Fibroblast of lung (primary cell): ENCODE data around the gene RHEBL1. TPM values are rescaled to one million over a fixed set of nuclear protein-coding genes. Genes with fewer than 3 reads are reported as not detected.
"Not testable (repeated sequence)": the region's sequence is repeated elsewhere in the genome, so short reads cannot be mapped to it uniquely, and the experiment has no call there.

ENCODE experiments used
- DNase-seq, 2 donors: peaks; one replicate each; pipeline versions ENCODE4 v3.0.0 to v3.0.0-alpha.2; 2010; ENCODE audit warnings: low read depth in 2 of 2
- H2AFZ ChIP-seq: 2 replicates; pipeline ENCODE4 v1.5.1; 2012; ENCODE audit warnings: low read length, control low read depth, inconsistent platforms
- H3K27ac ChIP-seq: 2 replicates; pipeline ENCODE4 v1.5.1; 2011; ENCODE audit warnings: low read length, control low read depth; ENCODE audit not compliant: insufficient read depth
- H3K27me3 ChIP-seq: 2 replicates; pipeline ENCODE4 v1.5.1; 2011; ENCODE audit warnings: mild to moderate bottlenecking, low read length; ENCODE audit not compliant: control insufficient read depth, insufficient read depth
- H3K36me3 ChIP-seq: 2 replicates; pipeline ENCODE4 v1.5.1; 2011; ENCODE audit warnings: low read length; ENCODE audit not compliant: control insufficient read depth, insufficient read depth
- H3K4me1 ChIP-seq: 2 replicates; pipeline ENCODE4 v1.5.1; 2011; ENCODE audit warnings: low read length; ENCODE audit not compliant: control insufficient read depth, insufficient read depth; ENCODE audit errors: extremely low read depth
- H3K4me2 ChIP-seq: 2 replicates; pipeline ENCODE4 v1.5.1; 2011; ENCODE audit warnings: low read length, control low read depth; ENCODE audit not compliant: insufficient read depth; ENCODE audit errors: extremely low read depth
- H3K4me3 ChIP-seq, 4 experiments: fragments of 200-600 bp in 1 of 4; sonication (generic) in 1 of 4; replicated peaks in 1 of 4; 2 replicates each; pipeline ENCODE4 v1.5.1; 2011 to 2016; ENCODE audit warnings: low read length in 4 of 4, low read depth in 3 of 4, mild to moderate bottlenecking in 3 of 4, control low read depth in 2 of 4, inconsistent platforms in 1 of 4, mixed read lengths in 1 of 4; ENCODE audit not compliant: insufficient read depth in 1 of 4; ENCODE audit errors: control extremely low read depth in 1 of 4
- H3K79me2 ChIP-seq: 2 replicates; pipeline ENCODE4 v1.5.1; 2012; ENCODE audit warnings: mild to moderate bottlenecking, low read length, inconsistent platforms; ENCODE audit not compliant: control insufficient read depth, insufficient read depth
- H3K9ac ChIP-seq: 2 replicates; pipeline ENCODE4 v1.5.1; 2011; ENCODE audit warnings: mild to moderate bottlenecking, low read length, control low read depth; ENCODE audit not compliant: insufficient read depth
- H3K9me3 ChIP-seq: 2 replicates; pipeline ENCODE4 v1.5.1; 2012; ENCODE audit warnings: low read depth, low read length; ENCODE audit not compliant: control insufficient read depth, insufficient read depth
- H4K20me1 ChIP-seq: 2 replicates; pipeline ENCODE4 v1.5.1; 2011; ENCODE audit warnings: low read length; ENCODE audit not compliant: control insufficient read depth, insufficient read depth; ENCODE audit errors: extremely low read depth
- CTCF ChIP-seq, 2 donors: IDR thresholded peaks in 1 of 2; conservative IDR thresholded peaks in 1 of 2; 1 replicate in 1 of 2; 2 replicates in 1 of 2; pipeline ENCODE4 v1.5.1; 2011 to 2012; ENCODE audit warnings: low read length in 2 of 2, control low read depth in 1 of 2, inconsistent platforms in 1 of 2, low read depth in 1 of 2, mild to moderate bottlenecking in 1 of 2
- EZH2 ChIP-seq: IDR thresholded peaks from 2 replicates; pipeline ENCODE4 v1.5.1; 2012; ENCODE audit warnings: low read length, control low read depth, mild to moderate bottlenecking; ENCODE audit errors: missing control alignments
- polyA plus RNA-seq, 2 donors: library from polyadenylated mRNA; depleted of rRNA in 1 of 2; stranded (reverse) in 1 of 2; unstranded in 1 of 2; fragments of >200 nt; gene quantifications; 2 replicates each; pipeline ENCODE4 v1.2.1, GENCODE V29; 2011 to 2012; ENCODE audit warnings: missing spikeins in 1 of 2
- total RNA-seq: library from RNA; depleted of rRNA; stranded (reverse); fragments of >200 nt; gene quantifications from 2 replicates; pipeline ENCODE4 v1.2.1, GENCODE V29; 2014

Gene RHEBL1
- total and polyA plus RNA-seq, 2 donors (not counting 1 experiment from before 2014, with no cell fraction given), result 0.33 to 0.41 TPM

- Histone ChIP-seq H3K36me3 (no peaks in the 10 kb centered on the region), H3K4me3 (no peak overlapping the region), H4K20me1 (no peaks in the 10 kb centered on the region), H3K4me1 (peaks cover 8% of the 10 kb centered on the region), H3K27ac (no peak overlapping the region), H3K9me3 (no peaks in the 10 kb centered on the region), H2AFZ (no peak overlapping the region), H3K79me2 (no peaks in the 10 kb centered on the region), H3K4me2 (no peak overlapping the region), H3K9ac (no peak overlapping the region), H3K27me3 (no peaks in the 10 kb centered on the region)
- no peak for DNase-seq
- TF ChIP-seq EZH2 (no peak), CTCF (conservative IDR thresholded peaks at IDR 0.05 in 1 of 2, IDR thresholded peaks at IDR 0.05 in 1 of 2; ENCODE audit: low read depth in 1 of 2, low read length in 2 of 2) (no peak)
These were observed 3.7 kb downstream of the RHEBL1 start for GRCh38 chr12:49066120-49066519.

GRCh38 chr12:49064767-49065152 is 5.0 kb downstream of the RHEBL1 start:
- Histone ChIP-seq H3K4me2 (no peak overlapping the region), H3K36me3 (no peaks in the 10 kb centered on the region), H2AFZ (no peak overlapping the region), H4K20me1 (no peaks in the 10 kb centered on the region), H3K9ac (no peak overlapping the region), H3K27me3 (no peaks in the 10 kb centered on the region), H3K4me1 (peaks cover 6% of the 10 kb centered on the region), H3K4me3 (no peak overlapping the region), H3K27ac (no peak overlapping the region), H3K9me3 (no peaks in the 10 kb centered on the region), H3K79me2 (peaks cover 10% of the 10 kb centered on the region)
- no peak for DNase-seq
- no peak for TF ChIP-seq CTCF (conservative IDR thresholded peaks at IDR 0.05 in 1 of 2, IDR thresholded peaks at IDR 0.05 in 1 of 2; ENCODE audit: low read depth in 1 of 2, low read length in 2 of 2)
- no peak for TF ChIP-seq EZH2

GRCh38 chr12:49061916-49062315 is 7.9 kb downstream of the RHEBL1 start:
- Histone ChIP-seq H3K79me2 (peaks cover 38% of the 10 kb centered on the region), H3K4me2 (peak overlapping the region; percentile 68)
- not testable (repeated sequence) for H3K9me3 ChIP-seq, H3K4me1 ChIP-seq, H3K4me3 ChIP-seq, H2AFZ ChIP-seq, H3K36me3 ChIP-seq, H3K27ac ChIP-seq, H3K9ac ChIP-seq, H4K20me1 ChIP-seq, H3K27me3 ChIP-seq, DNase-seq
